Astrocyte of the spinal cord (primary cell): ENCODE results near the gene CDH8.
A peak's percentile ranks its signal among the peaks of the same experiment; 100 is the strongest.

Experiments used
- DNase-seq: peaks from one replicate; pipeline ENCODE4 v3.0.0; 2011; ENCODE audit warnings: low read depth, low spot score
- H3K4me3 ChIP-seq: 2 replicates; pipeline ENCODE4 v1.5.1; 2011; ENCODE audit warnings: low read depth, mild to moderate bottlenecking, low read length, moderate library complexity
- in situ Hi-C: cut with HindIII; loops from 2 replicates; pipeline ENCODE4 v1.10.0; 2017; ENCODE audit warnings: low sequenced_read_pairs
- TF ChIP-seq, protein P1 (sequence below): IDR thresholded peaks from 2 replicates; pipeline ENCODE4 v1.5.1; 2012; ENCODE audit warnings: low read depth, mild to moderate bottlenecking, low read length, inconsistent platforms

Gene CDH8

DNA sequence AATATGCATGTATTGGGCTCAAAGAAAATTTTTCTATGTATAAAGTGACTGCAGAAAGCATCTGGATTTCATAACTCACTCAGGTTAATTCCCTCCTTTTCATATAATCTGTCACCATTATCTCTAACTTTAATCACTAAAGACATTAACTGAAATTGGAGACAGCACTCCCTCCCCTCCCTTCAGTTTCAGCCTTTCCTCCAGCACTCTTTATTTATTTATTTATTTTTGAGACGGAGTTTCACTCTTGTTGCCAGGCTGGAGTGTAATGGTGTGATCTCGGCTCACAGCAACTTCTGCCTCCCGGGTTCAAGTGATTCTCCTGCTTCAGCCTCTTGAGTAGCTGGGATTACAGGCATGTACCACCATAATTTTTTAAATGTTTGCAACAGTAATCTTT is 43.1 kb downstream of the CDH8 start:
- TF ChIP-seq, protein P1, sequence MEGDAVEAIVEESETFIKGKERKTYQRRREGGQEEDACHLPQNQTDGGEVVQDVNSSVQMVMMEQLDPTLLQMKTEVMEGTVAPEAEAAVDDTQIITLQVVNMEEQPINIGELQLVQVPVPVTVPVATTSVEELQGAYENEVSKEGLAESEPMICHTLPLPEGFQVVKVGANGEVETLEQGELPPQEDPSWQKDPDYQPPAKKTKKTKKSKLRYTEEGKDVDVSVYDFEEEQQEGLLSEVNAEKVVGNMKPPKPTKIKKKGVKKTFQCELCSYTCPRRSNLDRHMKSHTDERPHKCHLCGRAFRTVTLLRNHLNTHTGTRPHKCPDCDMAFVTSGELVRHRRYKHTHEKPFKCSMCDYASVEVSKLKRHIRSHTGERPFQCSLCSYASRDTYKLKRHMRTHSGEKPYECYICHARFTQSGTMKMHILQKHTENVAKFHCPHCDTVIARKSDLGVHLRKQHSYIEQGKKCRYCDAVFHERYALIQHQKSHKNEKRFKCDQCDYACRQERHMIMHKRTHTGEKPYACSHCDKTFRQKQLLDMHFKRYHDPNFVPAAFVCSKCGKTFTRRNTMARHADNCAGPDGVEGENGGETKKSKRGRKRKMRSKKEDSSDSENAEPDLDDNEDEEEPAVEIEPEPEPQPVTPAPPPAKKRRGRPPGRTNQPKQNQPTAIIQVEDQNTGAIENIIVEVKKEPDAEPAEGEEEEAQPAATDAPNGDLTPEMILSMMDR = no peak
- no peak for DNase-seq
- H3K4me3 ChIP-seq = no peak overlapping the region
- in situ Hi-C loops = no loop called here

DNA sequence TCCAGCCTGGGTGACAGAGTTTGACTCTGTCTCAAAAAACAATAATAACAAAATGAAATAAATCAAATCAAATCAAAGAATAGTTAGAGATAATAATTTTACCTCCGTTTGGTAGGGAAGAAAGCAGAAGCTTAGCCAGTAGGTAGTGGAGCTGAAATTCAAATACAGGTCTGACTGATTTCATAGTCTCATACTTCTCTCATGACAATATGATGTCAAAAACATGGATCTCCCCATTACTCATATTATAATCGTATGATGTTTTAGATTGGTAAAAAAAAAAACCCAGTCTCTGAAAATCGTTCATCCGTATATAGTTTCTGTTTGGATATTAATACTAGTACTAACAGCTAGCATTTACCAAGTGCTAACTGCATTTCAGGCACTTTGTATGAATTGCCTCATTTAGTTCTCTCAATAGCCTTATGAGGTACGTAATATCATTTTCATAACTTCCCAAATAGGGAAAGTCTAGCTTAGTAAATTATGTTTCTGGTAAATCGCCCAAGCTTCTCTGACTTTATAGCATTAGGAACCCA is 48.7 kb downstream of the CDH8 start:
- H3K4me3 ChIP-seq = no peak overlapping the region
- DNase-seq = no peak
- in situ Hi-C loops = no loop called here
- TF ChIP-seq, protein P1 = no peak

DNA sequence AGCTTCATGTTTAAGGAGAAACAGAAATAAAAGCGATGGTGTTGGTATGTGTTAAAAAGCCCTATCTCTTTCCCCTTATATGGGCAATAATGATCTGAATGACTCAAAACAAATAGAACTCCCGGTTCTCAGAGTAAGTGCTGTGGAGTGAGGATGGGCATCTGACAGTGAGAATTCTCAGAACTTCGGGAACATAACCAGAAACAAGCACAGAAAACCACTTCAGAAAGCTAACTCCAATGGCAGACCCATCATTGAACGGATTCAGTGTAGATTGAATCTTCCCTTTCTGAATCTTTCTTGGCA is 67.2 kb downstream of the CDH8 start:
- no peak overlapping the region for H3K4me3 ChIP-seq
- in situ Hi-C loops = no loop called here
- peak; percentile 3 for DNase-seq
- TF ChIP-seq, protein P1 = no peak

DNA sequence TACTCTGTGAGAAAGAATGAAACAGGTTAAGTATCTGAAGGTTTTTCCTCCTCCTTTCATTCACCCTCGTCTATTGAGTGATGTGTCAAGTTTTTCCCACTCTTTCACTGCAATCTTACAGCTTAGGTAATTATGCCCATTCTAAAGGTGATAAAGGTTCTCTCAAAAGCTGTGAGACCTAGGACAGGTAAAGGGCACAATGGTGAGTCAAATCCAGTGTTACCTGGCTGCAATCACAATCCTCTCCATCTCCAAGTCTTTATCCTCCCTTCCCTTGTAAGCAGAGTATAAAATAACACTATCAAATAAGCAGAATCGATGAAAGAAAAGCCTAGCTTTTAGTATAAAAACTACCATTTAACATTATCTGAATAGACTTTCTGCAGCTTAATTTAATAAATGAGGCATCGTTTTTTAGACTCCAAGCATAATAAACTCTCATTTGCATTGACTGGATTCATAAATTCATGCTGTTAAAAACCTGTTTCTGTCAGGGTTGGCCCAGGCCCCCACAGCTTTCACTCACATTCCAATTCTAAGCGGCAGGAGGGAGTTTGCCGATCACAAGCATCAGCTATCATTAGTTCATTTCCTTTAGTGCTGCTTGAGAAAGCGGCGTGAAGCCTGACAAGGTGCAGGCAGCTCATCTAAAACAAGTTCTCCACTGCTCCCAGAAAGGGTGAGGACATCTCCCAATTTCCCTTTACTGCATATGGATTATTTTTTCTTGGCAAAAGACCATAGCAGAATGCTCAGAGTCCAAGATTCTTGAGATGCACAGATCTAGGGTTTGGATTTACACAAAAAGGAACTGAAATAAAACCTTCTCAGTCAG is 67.8 kb downstream of the CDH8 start:
- no peak overlapping the region for H3K4me3 ChIP-seq
- TF ChIP-seq, protein P1 = no peak
- in situ Hi-C loops = no loop called here
- DNase-seq = no peak

DNA sequence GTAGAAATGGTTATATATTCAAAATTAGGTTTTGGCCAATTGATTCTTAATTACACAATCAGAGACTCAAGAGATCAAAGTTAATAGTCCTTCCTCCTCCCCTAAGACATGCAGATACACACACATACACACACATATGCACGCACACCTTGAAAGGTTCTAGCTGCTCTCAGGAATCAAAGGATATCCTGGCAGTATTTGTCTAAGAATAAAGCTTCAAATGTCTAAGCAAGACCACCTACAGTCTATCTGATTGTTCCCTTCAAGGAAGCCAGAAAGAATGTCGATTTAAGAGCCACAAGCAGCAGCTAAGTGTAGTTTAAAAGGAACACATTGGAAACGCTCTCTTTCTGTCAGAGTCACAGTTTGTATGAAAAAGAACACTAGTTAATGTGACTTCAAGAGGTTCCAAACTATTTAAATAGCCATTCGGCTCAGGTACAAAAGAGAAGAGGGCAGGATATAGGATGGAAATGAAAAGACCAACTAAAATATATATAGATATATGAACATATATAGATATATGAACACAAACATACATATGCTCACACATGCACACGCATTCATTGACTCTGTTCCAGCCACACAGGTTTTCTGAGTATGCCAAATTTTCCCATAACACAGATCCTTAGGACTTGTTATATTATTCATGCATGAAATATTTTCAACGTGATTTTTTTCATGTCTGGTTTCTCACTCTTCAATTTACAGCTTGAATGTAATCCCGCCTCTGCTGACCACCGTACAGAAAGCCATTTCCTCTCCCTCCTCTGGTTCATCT is 79.0 kb downstream of the CDH8 start:
- no peak for DNase-seq
- no peak overlapping the region for H3K4me3 ChIP-seq
- TF ChIP-seq, protein P1 = no peak
- in situ Hi-C loops = no loop called here

DNA sequence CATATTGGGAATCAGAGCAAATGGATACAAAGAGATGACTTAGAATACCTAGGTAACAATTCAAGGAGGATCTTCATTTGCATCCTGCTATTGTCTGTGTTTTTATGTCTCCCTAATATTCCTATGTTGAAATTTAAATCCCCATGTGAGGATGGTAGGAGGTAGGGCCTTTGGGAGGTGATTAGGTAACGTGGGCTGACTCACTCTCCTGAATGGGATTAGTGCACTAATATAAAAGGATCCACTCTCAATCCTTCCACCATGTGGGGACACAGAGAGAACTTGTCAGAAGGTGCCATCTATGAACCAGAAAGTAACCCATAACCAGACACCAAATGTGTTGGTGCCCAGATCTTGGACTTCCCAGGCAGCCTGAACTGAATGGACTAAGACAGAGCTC is 83.4 kb downstream of the CDH8 start:
- TF ChIP-seq, protein P1 = no peak
- in situ Hi-C loops = no loop called here
- no peak for DNase-seq
- no peak overlapping the region for H3K4me3 ChIP-seq
